ENCODE results near the gene AMT.

GRCh38 chr3:49385617-49386016 lies 36.7 kb downstream of the AMT start:
- TF ChIP-seq CTCF (IDR thresholded peaks at IDR 0.05) (no peak), POLR2A (IDR thresholded peaks at IDR 0.05) (no peak)

Data from thyroid gland (tissue), 4 donors.